ENCODE results near the gene DHX9.

- TF ChIP-seq CTCF (IDR thresholded peaks at IDR 0.05) (no peak), POLR2A (IDR thresholded peaks at IDR 0.05) (no peak), POLR2AphosphoS5 (IDR thresholded peaks at IDR 0.05) (peak in 1 of 3 donors; percentile 28), EP300 (IDR thresholded peaks at IDR 0.05) (no peak)
These were observed 49.8 kb downstream of the DHX9 start for GRCh38 chr1:182888736-182889531.
